ENCODE measurements around the gene SRRM4.
A peak's percentile ranks its signal among the peaks of the same experiment; 100 is the strongest.
"Not testable (repeated sequence)": the region's sequence is repeated elsewhere in the genome, so short reads cannot be mapped to it uniquely, and the experiment has no call there.

SRRM4 gene

GRCh38 chr12:119071638-119072231, 90.4 kb downstream of the SRRM4 start:
- no peak for DNase-seq

- DNase-seq: no peak
These were observed 91.1 kb downstream of the SRRM4 start for GRCh38 chr12:119072440-119072839.

- DNase-seq: no peak
These were observed 94.0 kb downstream of the SRRM4 start for GRCh38 chr12:119075222-119075787.

- no peak for DNase-seq
These were observed 94.6 kb downstream of the SRRM4 start for GRCh38 chr12:119075918-119076317.

GRCh38 chr12:119079530-119079929, 98.2 kb downstream of the SRRM4 start:
- no peak for DNase-seq

GRCh38 chr12:119082016-119082415, 100.7 kb downstream of the SRRM4 start:
- no peak for DNase-seq

GRCh38 chr12:119082496-119082895, 101.2 kb downstream of the SRRM4 start:
- DNase-seq: no peak

- no peak for DNase-seq
These were observed 107.5 kb downstream of the SRRM4 start for GRCh38 chr12:119088685-119089379.

- DNase-seq: no peak
These were observed 108.2 kb downstream of the SRRM4 start for GRCh38 chr12:119089380-119090013.

- DNase-seq: no peak
These were observed 108.9 kb downstream of the SRRM4 start for GRCh38 chr12:119090276-119090675.

- DNase-seq: no peak
These were observed 109.5 kb downstream of the SRRM4 start for GRCh38 chr12:119090865-119091264.

- no peak for DNase-seq
These were observed 115.3 kb downstream of the SRRM4 start for GRCh38 chr12:119096429-119097202.

GRCh38 chr12:119100933-119101332, 119.6 kb downstream of the SRRM4 start:
- no peak for DNase-seq

GRCh38 chr12:119102274-119102673, 120.9 kb downstream of the SRRM4 start:
- no peak for DNase-seq

GRCh38 chr12:119102714-119103113, 121.4 kb downstream of the SRRM4 start:
- DNase-seq: no peak

GRCh38 chr12:119104969-119105368, 123.6 kb downstream of the SRRM4 start:
- DNase-seq: not testable (repeated sequence)

- no peak for DNase-seq
These were observed 132.2 kb downstream of the SRRM4 start for GRCh38 chr12:119113496-119113986.

GRCh38 chr12:119114294-119114693, 133.0 kb downstream of the SRRM4 start:
- no peak for DNase-seq

- DNase-seq: peak; percentile 18
These were observed 134.1 kb downstream of the SRRM4 start for GRCh38 chr12:119115296-119115905.

GRCh38 chr12:119117936-119118335, 136.6 kb downstream of the SRRM4 start:
- DNase-seq: no peak

- no peak for DNase-seq
These were observed 137.3 kb downstream of the SRRM4 start for GRCh38 chr12:119118625-119119024.

- no peak for DNase-seq
These were observed 140.7 kb downstream of the SRRM4 start for GRCh38 chr12:119122047-119122446.
